HEK293 (cell line): ENCODE data around the gene CHST3.

Experiments
- TCF7L2 ChIP-seq: IDR thresholded peaks from 2 replicates; pipeline ENCODE4 v1.6.1; 2011; ENCODE audit warnings: low read depth, mild to moderate bottlenecking, inconsistent platforms, low read length, moderate library complexity, borderline replicate concordance
- YY1 ChIP-seq: fragments of 450-650 bp; formaldehyde crosslinking; IDR thresholded peaks from 2 replicates; pipeline ENCODE4 v1.5.1; 2018; ENCODE audit warnings: missing biosample characterization, missing genetic modification characterization
- ZNF24 ChIP-seq: fragments of 450-650 bp; formaldehyde crosslinking; IDR thresholded peaks from 2 replicates; pipeline ENCODE4 v1.5.1; 2016; ENCODE audit warnings: missing biosample characterization, missing genetic modification characterization
- ZNF324 ChIP-seq: fragments of 450-650 bp; formaldehyde crosslinking; IDR thresholded peaks from 2 replicates; pipeline ENCODE4 v1.5.1; 2016; ENCODE audit warnings: missing biosample characterization, missing genetic modification characterization
- ZNF391 ChIP-seq: fragments of 450-650 bp; formaldehyde crosslinking; IDR thresholded peaks from 2 replicates; pipeline ENCODE4 v1.5.1; 2016; ENCODE audit warnings: low read depth, missing biosample characterization, missing genetic modification characterization, borderline replicate concordance
- ZNF514 ChIP-seq: fragments of 450-650 bp; formaldehyde crosslinking; IDR thresholded peaks from 2 replicates; pipeline ENCODE4 v1.5.1; 2016; ENCODE audit warnings: missing biosample characterization, missing genetic modification characterization
- ZNF701 ChIP-seq: fragments of 450-650 bp; formaldehyde crosslinking; IDR thresholded peaks from 2 replicates; pipeline ENCODE4 v1.5.1; 2016; ENCODE audit warnings: missing biosample characterization, missing genetic modification characterization
- TF ChIP-seq, protein P1 (sequence below): fragments of 450-650 bp; formaldehyde crosslinking; IDR thresholded peaks from 2 replicates; pipeline ENCODE4 v1.5.1; 2016; ENCODE audit warnings: missing biosample characterization, missing genetic modification characterization
- TF ChIP-seq, protein P2 (sequence below): fragments of 450-650 bp; formaldehyde crosslinking; IDR thresholded peaks from 2 replicates; pipeline ENCODE4 v1.5.1; 2016; ENCODE audit warnings: missing biosample characterization, missing genetic modification characterization
- TF ChIP-seq, protein P3 (sequence below): fragments of 450-650 bp; formaldehyde crosslinking; IDR thresholded peaks from 2 replicates; pipeline ENCODE4 v1.5.1; 2016; ENCODE audit warnings: missing biosample characterization, missing genetic modification characterization
- TF ChIP-seq, protein P4 (sequence below): fragments of 450-650 bp; formaldehyde crosslinking; IDR thresholded peaks from 2 replicates; pipeline ENCODE4 v1.5.1; 2016; ENCODE audit warnings: missing biosample characterization, missing genetic modification characterization, low read depth

GRCh38 chr10:71975871-71976725, 11.9 kb downstream of the CHST3 start:
- TF ChIP-seq ZNF391 (tag by site-specific recombination): no peak
- TF ChIP-seq ZNF324 (tag by site-specific recombination): no peak
- TF ChIP-seq, protein P1, sequence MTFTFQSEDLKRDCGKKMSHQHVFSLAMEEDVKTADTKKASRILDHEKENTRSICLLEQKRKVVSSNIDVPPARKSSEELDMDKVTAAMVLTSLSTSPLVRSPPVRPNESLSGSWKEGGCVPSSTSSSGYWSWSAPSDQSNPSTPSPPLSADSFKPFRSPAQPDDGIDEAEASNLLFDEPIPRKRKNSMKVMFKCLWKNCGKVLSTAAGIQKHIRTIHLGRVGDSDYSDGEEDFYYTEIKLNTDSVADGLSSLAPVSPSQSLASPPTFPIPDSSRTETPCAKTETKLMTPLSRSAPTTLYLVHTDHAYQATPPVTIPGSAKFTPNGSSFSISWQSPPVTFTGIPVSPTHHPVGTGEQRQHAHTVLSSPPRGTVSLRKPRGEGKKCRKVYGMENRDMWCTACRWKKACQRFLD (tag by site-specific recombination): no peak
- TF ChIP-seq, protein P2, sequence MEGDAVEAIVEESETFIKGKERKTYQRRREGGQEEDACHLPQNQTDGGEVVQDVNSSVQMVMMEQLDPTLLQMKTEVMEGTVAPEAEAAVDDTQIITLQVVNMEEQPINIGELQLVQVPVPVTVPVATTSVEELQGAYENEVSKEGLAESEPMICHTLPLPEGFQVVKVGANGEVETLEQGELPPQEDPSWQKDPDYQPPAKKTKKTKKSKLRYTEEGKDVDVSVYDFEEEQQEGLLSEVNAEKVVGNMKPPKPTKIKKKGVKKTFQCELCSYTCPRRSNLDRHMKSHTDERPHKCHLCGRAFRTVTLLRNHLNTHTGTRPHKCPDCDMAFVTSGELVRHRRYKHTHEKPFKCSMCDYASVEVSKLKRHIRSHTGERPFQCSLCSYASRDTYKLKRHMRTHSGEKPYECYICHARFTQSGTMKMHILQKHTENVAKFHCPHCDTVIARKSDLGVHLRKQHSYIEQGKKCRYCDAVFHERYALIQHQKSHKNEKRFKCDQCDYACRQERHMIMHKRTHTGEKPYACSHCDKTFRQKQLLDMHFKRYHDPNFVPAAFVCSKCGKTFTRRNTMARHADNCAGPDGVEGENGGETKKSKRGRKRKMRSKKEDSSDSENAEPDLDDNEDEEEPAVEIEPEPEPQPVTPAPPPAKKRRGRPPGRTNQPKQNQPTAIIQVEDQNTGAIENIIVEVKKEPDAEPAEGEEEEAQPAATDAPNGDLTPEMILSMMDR (tag by site-specific recombination): no peak
- TF ChIP-seq ZNF24: 0 out of 2 replicates have a peak, but pooled peaks have one; percentile 31
- no peak for TF ChIP-seq ZNF701
- TF ChIP-seq, protein P3, sequence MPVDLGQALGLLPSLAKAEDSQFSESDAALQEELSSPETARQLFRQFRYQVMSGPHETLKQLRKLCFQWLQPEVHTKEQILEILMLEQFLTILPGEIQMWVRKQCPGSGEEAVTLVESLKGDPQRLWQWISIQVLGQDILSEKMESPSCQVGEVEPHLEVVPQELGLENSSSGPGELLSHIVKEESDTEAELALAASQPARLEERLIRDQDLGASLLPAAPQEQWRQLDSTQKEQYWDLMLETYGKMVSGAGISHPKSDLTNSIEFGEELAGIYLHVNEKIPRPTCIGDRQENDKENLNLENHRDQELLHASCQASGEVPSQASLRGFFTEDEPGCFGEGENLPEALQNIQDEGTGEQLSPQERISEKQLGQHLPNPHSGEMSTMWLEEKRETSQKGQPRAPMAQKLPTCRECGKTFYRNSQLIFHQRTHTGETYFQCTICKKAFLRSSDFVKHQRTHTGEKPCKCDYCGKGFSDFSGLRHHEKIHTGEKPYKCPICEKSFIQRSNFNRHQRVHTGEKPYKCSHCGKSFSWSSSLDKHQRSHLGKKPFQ: no peak
- no peak for TF ChIP-seq YY1
- TF ChIP-seq, protein P4, sequence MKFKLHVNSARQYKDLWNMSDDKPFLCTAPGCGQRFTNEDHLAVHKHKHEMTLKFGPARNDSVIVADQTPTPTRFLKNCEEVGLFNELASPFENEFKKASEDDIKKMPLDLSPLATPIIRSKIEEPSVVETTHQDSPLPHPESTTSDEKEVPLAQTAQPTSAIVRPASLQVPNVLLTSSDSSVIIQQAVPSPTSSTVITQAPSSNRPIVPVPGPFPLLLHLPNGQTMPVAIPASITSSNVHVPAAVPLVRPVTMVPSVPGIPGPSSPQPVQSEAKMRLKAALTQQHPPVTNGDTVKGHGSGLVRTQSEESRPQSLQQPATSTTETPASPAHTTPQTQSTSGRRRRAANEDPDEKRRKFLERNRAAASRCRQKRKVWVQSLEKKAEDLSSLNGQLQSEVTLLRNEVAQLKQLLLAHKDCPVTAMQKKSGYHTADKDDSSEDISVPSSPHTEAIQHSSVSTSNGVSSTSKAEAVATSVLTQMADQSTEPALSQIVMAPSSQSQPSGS (tag by site-specific recombination): no peak
- no peak for TF ChIP-seq ZNF514 (tag by site-specific recombination)
- TF ChIP-seq TCF7L2: no peak
